Nephron progenitor cell (in vitro differentiated cells): ENCODE measurements around the gene FMNL2.

ENCODE experiments used
- DNase-seq: peaks from one replicate; pipeline ENCODE4 v3.0.0; 2021
- H3K27ac Mint-ChIP-seq: 2 replicates; pipeline ENCODE4 v1.8.0; 2021; ENCODE audit warnings: mild to moderate bottlenecking, moderate library complexity, mixed read lengths
- H3K27me3 Mint-ChIP-seq: 2 replicates; pipeline ENCODE4 v1.8.0; 2021; ENCODE audit warnings: mild to moderate bottlenecking, low read depth, mixed read lengths; ENCODE audit not compliant: poor library complexity
- H3K36me3 Mint-ChIP-seq: 2 replicates; pipeline ENCODE4 v1.8.0; 2021; ENCODE audit warnings: low read depth, mixed read lengths
- H3K4me1 Mint-ChIP-seq: 2 replicates; pipeline ENCODE4 v1.8.0; 2021; ENCODE audit warnings: mixed read lengths
- H3K4me3 Mint-ChIP-seq: 2 replicates; pipeline ENCODE4 v1.8.0; 2021; ENCODE audit warnings: mild to moderate bottlenecking, moderate library complexity, mixed read lengths
- H3K9me3 Mint-ChIP-seq: 2 replicates; pipeline ENCODE4 v1.8.0; 2021; ENCODE audit warnings: mild to moderate bottlenecking, moderate library complexity, mixed read lengths
- TF ChIP-seq, protein P1 (sequence below): fragments of 200-600 bp; sonication (generic); IDR thresholded peaks from 2 replicates; pipeline ENCODE4 v1.5.0; 2021; ENCODE audit warnings: antibody characterized with exemption

The FMNL2 gene

DNA sequence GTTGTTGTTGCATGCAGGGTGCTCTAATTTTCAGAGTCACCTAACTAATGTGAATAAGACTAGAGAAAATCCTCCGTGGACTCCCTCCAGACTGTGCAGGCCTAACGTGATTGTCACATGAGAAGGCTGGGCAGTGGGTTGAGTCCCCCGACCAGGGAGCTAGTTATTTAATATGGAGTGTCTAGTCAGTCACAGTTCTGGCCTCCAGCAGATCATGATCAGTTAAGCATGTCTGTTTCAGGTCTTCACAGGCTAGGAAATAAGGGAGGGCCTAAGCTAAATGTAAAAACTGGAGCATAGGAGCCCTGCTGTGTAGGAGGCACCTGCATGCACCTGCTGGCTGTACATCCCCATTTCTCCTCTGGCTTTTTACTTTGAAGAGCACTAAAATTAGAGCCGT, 295.5 kb downstream of the FMNL2 start:
- H3K36me3 Mint-ChIP-seq: peaks cover 48% of the 10 kb centered on the region
- H3K27ac Mint-ChIP-seq: no peak overlapping the region
- TF ChIP-seq, protein P1, sequence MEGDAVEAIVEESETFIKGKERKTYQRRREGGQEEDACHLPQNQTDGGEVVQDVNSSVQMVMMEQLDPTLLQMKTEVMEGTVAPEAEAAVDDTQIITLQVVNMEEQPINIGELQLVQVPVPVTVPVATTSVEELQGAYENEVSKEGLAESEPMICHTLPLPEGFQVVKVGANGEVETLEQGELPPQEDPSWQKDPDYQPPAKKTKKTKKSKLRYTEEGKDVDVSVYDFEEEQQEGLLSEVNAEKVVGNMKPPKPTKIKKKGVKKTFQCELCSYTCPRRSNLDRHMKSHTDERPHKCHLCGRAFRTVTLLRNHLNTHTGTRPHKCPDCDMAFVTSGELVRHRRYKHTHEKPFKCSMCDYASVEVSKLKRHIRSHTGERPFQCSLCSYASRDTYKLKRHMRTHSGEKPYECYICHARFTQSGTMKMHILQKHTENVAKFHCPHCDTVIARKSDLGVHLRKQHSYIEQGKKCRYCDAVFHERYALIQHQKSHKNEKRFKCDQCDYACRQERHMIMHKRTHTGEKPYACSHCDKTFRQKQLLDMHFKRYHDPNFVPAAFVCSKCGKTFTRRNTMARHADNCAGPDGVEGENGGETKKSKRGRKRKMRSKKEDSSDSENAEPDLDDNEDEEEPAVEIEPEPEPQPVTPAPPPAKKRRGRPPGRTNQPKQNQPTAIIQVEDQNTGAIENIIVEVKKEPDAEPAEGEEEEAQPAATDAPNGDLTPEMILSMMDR: no peak
- DNase-seq: no peak
- H3K4me3 Mint-ChIP-seq: no peak overlapping the region
- peaks cover 14% of the 10 kb centered on the region for H3K4me1 Mint-ChIP-seq
- no peaks in the 10 kb centered on the region for H3K27me3 Mint-ChIP-seq
- no peaks in the 10 kb centered on the region for H3K9me3 Mint-ChIP-seq

DNA sequence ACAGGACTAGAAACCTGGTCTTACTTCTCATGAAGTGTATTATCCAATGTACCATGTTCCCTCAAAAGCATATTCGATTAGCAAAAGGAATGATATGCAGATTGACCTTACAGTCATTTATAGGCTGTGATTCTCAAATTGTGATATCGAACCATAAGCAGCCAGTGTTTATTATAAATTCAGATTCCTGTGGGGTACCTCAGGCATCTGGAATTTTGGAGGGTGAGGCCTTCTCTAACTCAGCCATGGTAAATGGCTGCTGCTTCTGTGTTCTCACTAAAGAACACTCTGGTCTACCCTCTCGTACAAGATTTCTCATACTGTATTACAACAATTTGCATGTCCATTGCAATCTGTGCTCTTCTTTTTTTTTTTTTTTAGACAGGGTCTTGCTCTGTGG, 297.8 kb downstream of the FMNL2 start:
- Mint-ChIP-seq H3K27me3 (no peaks in the 10 kb centered on the region), H3K9me3 (no peaks in the 10 kb centered on the region), H3K4me1 (peaks cover 14% of the 10 kb centered on the region), H3K4me3 (no peak overlapping the region), H3K27ac (no peak overlapping the region), H3K36me3 (peaks cover 46% of the 10 kb centered on the region)
- no peak for DNase-seq
- TF ChIP-seq, protein P1: no peak

DNA sequence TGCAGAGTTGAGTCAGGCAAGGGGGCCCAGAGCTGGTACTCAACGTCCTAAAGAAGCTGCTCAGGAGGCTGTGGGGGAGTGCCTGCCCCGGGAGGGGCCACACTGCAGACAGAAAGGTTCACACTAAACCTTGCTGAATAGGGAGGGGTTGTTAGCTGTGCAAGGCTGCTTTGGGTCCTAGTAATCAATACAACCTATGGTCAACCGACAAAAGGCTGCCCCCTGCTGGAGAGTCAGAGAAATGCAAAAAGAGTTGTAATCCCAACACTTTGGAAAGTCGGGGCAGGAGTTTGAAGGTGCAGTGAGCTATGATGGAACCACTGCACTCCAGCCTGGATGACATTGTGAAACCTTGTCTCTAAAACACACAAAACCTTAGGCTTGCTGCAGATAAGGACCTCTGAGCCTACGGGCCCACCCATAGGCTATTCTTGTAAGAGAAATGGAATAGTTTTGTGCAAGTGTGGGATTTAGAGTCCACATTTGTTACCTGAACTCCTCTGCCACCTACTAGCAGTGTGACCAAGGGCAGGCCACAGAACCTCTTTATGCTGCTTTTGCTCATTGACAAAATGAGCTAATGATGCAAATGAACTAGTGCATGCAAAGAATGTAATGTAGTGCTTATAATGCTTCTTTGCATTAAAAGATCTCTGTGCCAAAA, 300.8 kb downstream of the FMNL2 start:
- TF ChIP-seq, protein P1: peak; percentile 82
- Mint-ChIP-seq H3K27ac (no peak overlapping the region), H3K4me1 (peaks cover 1% of the 10 kb centered on the region), H3K9me3 (no peaks in the 10 kb centered on the region), H3K36me3 (peaks cover 50% of the 10 kb centered on the region), H3K27me3 (no peaks in the 10 kb centered on the region), H3K4me3 (no peak overlapping the region)
- DNase-seq: peak; percentile 82

DNA sequence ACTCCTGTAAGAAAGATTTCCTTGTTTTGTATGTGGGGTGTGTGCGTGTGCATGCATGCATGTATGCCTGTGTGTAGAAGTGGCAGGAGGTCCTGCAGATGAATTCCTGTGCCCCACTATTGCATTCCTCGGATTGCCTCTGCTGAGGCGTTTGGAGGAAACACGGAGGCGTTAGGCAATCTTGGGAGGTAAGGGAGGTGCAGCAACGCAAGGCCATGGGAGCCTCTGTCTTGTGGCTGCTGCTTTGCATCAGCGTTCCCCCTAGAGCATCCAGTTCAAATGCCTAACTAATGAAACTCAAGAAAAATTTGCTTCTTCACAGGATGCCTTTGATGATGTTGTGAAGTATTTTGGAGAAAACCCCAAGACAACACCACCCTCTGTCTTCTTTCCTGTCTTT, 302.3 kb downstream of the FMNL2 start:
- H3K36me3 Mint-ChIP-seq: peaks cover 58% of the 10 kb centered on the region
- H3K9me3 Mint-ChIP-seq: no peaks in the 10 kb centered on the region
- DNase-seq: no peak
- no peak overlapping the region for H3K4me3 Mint-ChIP-seq
- H3K27ac Mint-ChIP-seq: no peak overlapping the region
- H3K27me3 Mint-ChIP-seq: no peaks in the 10 kb centered on the region
- no peaks in the 10 kb centered on the region for H3K4me1 Mint-ChIP-seq
- TF ChIP-seq, protein P1: no peak

DNA sequence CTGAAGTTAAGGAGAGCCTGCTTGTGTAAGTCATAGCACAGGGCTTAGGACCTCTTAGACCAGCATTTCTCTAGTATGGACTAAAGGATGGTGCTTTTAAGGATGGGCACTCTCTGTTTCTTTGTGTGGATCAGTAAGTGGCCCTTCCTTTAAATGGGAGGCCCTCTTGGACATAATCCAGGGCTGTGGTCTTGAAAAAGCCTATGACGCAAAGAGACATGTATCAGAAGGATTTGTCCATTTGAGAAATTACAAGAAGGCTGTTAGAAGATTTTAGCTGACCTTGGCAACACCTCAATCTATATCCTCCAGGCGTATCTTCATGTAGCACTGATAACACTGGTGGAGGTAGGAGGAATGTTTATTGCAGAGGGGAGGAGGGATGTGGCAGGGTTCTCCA, 303.1 kb downstream of the FMNL2 start:
- Mint-ChIP-seq H3K4me3 (no peak overlapping the region), H3K27me3 (no peaks in the 10 kb centered on the region), H3K4me1 (no peaks in the 10 kb centered on the region), H3K9me3 (no peaks in the 10 kb centered on the region), H3K27ac (no peak overlapping the region), H3K36me3 (peaks cover 58% of the 10 kb centered on the region)
- DNase-seq: no peak
- TF ChIP-seq, protein P1: no peak

DNA sequence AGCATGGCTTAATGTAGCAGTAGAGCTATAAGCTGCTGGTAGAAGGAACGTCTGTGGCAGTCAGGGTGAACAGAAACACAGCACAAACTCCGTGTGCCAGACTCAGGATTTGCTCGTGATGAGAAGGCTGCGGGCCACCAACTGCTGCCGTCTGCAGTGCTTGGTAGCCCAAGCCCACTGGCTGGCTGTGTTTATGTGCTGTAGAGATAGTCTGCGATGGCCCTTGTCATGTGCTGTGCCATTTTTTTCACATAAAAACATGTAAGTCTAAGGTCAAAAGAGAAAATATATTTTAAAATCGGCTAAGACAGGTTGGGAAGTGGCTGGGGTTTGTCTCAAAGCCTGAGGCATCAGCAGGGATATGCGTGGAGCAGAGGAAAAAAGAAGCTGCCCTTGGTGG, 303.6 kb downstream of the FMNL2 start:
- TF ChIP-seq, protein P1: no peak
- Mint-ChIP-seq H3K27ac (no peak overlapping the region), H3K9me3 (no peaks in the 10 kb centered on the region), H3K36me3 (peaks cover 58% of the 10 kb centered on the region), H3K4me1 (no peaks in the 10 kb centered on the region), H3K4me3 (no peak overlapping the region), H3K27me3 (no peaks in the 10 kb centered on the region)
- DNase-seq: no peak
